WI38 (cell line): Measurements from ENCODE around the gene C3orf18.

Experiments used
- H3K4me3 ChIP-seq: 2 replicates; pipeline ENCODE4 v1.5.1; 2011; ENCODE audit warnings: low read depth, mild to moderate bottlenecking, control low read depth, low read length
- CTCF ChIP-seq: IDR thresholded peaks from 2 replicates; pipeline ENCODE4 v1.5.1; 2012; ENCODE audit warnings: low read depth, mild to moderate bottlenecking, control low read depth, low read length

The C3orf18 gene

GRCh38 chr3:50602595-50603191 is 35.1 kb upstream of the C3orf18 start:
- TF ChIP-seq CTCF: no peak
- H3K4me3 ChIP-seq: no peak overlapping the region

- no peak for TF ChIP-seq CTCF
- H3K4me3 ChIP-seq: peak overlapping the region; percentile 41
Measured at GRCh38 chr3:50600841-50601591, 33.5 kb upstream of the C3orf18 start.

- TF ChIP-seq CTCF: no peak
- no peak overlapping the region for H3K4me3 ChIP-seq
Measured at GRCh38 chr3:50600141-50600753, 32.7 kb upstream of the C3orf18 start.

- H3K4me3 ChIP-seq: no peak overlapping the region
- no peak for TF ChIP-seq CTCF
Measured at GRCh38 chr3:50599716-50600118, 32.2 kb upstream of the C3orf18 start.

- H3K4me3 ChIP-seq: no peak overlapping the region
- no peak for TF ChIP-seq CTCF
Measured at GRCh38 chr3:50599115-50599715, 31.7 kb upstream of the C3orf18 start.

- no peak overlapping the region for H3K4me3 ChIP-seq
- no peak for TF ChIP-seq CTCF
Measured at GRCh38 chr3:50594253-50594785, 26.8 kb upstream of the C3orf18 start.

- no peak overlapping the region for H3K4me3 ChIP-seq
- TF ChIP-seq CTCF: no peak
Measured at GRCh38 chr3:50592568-50592967, 25.0 kb upstream of the C3orf18 start.
